GM20000 (cell line): ENCODE data around the gene LRCOL1.

Experiments
- DNase-seq: peaks from one replicate; pipeline ENCODE4 v3.0.0; 2012; ENCODE audit warnings: low spot score
- CTCF ChIP-seq: IDR thresholded peaks from 2 replicates; pipeline ENCODE4 v1.5.1; 2012; ENCODE audit warnings: mild to moderate bottlenecking, control low read depth; ENCODE audit errors: extremely low read depth, missing control alignments

The LRCOL1 gene

DNA sequence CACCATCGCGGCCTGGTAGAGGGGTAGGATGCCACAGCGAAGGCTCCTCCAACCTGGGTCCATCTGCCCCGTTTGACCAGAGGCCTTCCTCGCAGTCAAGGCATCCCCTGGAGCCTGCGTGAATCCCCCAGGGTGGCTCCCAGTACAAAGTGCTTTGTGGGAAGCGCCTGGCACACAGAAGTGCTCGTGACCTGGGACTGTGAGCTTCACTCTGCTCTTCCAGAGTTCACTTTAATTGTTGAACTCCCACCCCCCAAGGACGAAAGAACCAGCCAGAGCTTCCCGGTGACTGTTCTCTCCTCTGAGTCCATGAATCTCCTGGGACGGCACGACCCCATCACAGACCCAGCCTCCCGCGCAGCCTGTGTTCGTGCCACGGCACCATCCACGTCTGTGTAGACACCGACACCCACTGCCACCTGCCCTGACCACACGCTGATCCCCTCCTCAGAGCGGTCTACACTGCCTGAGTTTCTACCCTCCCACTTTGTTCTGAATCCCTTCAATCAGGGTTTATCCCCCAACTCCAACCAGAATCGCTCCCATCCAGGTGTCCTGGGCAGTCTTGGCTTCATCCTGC, 24.1 kb upstream of the LRCOL1 start:
- TF ChIP-seq CTCF, result no peak
- no peak for DNase-seq

GRCh38 chr12:132633901-132634300, 23.5 kb upstream of the LRCOL1 start:
- TF ChIP-seq CTCF, result no peak
- DNase-seq, result no peak

- TF ChIP-seq CTCF, result no peak
- no peak for DNase-seq
Observed at GRCh38 chr12:132633398-132633797, 23.0 kb upstream of the LRCOL1 start.

- TF ChIP-seq CTCF, result no peak
- no peak for DNase-seq
Observed at GRCh38 chr12:132632521-132633228, 22.3 kb upstream of the LRCOL1 start.

DNA sequence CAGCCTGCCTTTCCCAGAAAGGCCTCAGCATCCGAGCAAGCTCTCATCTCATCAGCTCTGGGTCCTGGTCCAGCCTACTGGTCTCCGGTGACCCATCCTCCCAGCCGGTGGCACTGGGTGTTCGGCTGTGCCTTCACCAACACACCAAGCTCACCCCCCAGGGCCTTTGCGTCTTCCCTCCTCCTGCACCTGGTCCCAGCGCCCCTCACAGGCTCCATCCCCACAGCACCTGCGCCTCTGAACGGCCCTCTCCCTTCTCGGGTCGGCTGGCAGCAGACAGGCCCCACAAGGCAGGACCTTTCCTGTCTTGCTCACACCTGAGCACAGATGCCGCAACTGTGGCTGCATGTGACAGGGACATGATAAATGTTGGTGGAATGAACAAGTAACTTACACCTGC, 21.3 kb upstream of the LRCOL1 start:
- TF ChIP-seq CTCF, result no peak
- DNase-seq, result no peak

GRCh38 chr12:132630672-132631071, 20.3 kb upstream of the LRCOL1 start:
- TF ChIP-seq CTCF, result no peak
- no peak for DNase-seq

GRCh38 chr12:132629330-132629729, 18.9 kb upstream of the LRCOL1 start:
- no peak for DNase-seq
- TF ChIP-seq CTCF, result no peak
